GM12891 (cell line): ENCODE measurements around the gene ACSF3.

Experiments used
- POLR2A ChIP-seq: IDR thresholded peaks from 2 replicates; pipeline ENCODE4 v1.6.1; 2011; ENCODE audit warnings: low read depth, low read length, control low read depth
- POLR2AphosphoS5 ChIP-seq: IDR thresholded peaks from 2 replicates; pipeline ENCODE4 v1.6.1; 2011; ENCODE audit warnings: low read depth, low read length, control low read depth
- TAF1 ChIP-seq: IDR thresholded peaks from 2 replicates; pipeline ENCODE4 v1.6.1; 2011; ENCODE audit warnings: low read depth, low read length, control low read depth

DNA sequence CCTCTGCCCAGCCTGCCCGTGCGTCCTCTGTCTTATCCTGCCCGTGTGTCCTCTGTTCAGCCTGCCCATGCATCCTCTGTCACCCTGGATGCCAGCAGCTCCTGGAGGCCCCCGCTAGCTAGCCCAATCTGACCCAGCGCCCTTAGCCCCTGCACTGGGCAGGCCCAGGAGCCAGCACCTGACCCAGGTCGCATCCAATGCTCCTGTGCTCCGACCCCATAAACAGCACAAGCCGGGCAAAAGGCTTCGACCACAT is 91.0 kb downstream of the ACSF3 start:
- TF ChIP-seq POLR2AphosphoS5 (no peak), POLR2A (no peak), TAF1 (no peak)
